ENCODE data around the gene SYT2.

SYT2 gene

GRCh38 chr1:202565890-202566602 lies 144.2 kb downstream of the SYT2 start:
- DNase-seq: no peak
- no peak for TF ChIP-seq CTCF (IDR thresholded peaks at IDR 0.05; ENCODE audit: low read depth, low read length)
- no peaks in the 10 kb centered on the region for H3K9me3 ChIP-seq (ENCODE audit: severe bottlenecking)
- H3K4me3 ChIP-seq (ENCODE audit: low read depth, low read length): no peak overlapping the region
- no peaks in the 10 kb centered on the region for H3K27me3 ChIP-seq (ENCODE audit: insufficient read depth, low read depth, severe bottlenecking)
- no peak overlapping the region for H3K27ac ChIP-seq
- H3K36me3 ChIP-seq: peaks cover 43% of the 10 kb centered on the region

- no peak overlapping the region for H3K4me3 ChIP-seq (ENCODE audit: low read depth, low read length)
- no peaks in the 10 kb centered on the region for H3K27me3 ChIP-seq (ENCODE audit: insufficient read depth, low read depth, severe bottlenecking)
- H3K36me3 ChIP-seq: peaks cover 37% of the 10 kb centered on the region
- TF ChIP-seq CTCF (IDR thresholded peaks at IDR 0.05; ENCODE audit: low read depth, low read length): no peak
- DNase-seq: no peak
- H3K9me3 ChIP-seq (ENCODE audit: severe bottlenecking): no peaks in the 10 kb centered on the region
- H3K27ac ChIP-seq: no peak overlapping the region
Observed at GRCh38 chr1:202564958-202565495, 145.2 kb downstream of the SYT2 start.

- H3K36me3 ChIP-seq: peaks cover 33% of the 10 kb centered on the region
- TF ChIP-seq CTCF (IDR thresholded peaks at IDR 0.05; ENCODE audit: low read depth, low read length): no peak
- H3K4me3 ChIP-seq (ENCODE audit: low read depth, low read length): no peak overlapping the region
- DNase-seq: no peak
- no peaks in the 10 kb centered on the region for H3K27me3 ChIP-seq (ENCODE audit: insufficient read depth, low read depth, severe bottlenecking)
- no peak overlapping the region for H3K27ac ChIP-seq
- H3K9me3 ChIP-seq (ENCODE audit: severe bottlenecking): no peaks in the 10 kb centered on the region
Observed at GRCh38 chr1:202563818-202564217, 146.4 kb downstream of the SYT2 start.

- no peak for DNase-seq
- Histone ChIP-seq H3K36me3 (peaks cover 27% of the 10 kb centered on the region), H3K9me3 (ENCODE audit: severe bottlenecking) (no peaks in the 10 kb centered on the region), H3K27ac (no peak overlapping the region), H3K4me3 (ENCODE audit: low read depth, low read length) (no peak overlapping the region), H3K27me3 (ENCODE audit: insufficient read depth, low read depth, severe bottlenecking) (no peaks in the 10 kb centered on the region)
- TF ChIP-seq CTCF (IDR thresholded peaks at IDR 0.05; ENCODE audit: low read depth, low read length): no peak
Observed at GRCh38 chr1:202562444-202563060, 147.7 kb downstream of the SYT2 start.

GRCh38 chr1:202561726-202562443 lies 148.4 kb downstream of the SYT2 start:
- no peaks in the 10 kb centered on the region for H3K27me3 ChIP-seq (ENCODE audit: insufficient read depth, low read depth, severe bottlenecking)
- H3K4me3 ChIP-seq (ENCODE audit: low read depth, low read length): no peak overlapping the region
- H3K9me3 ChIP-seq (ENCODE audit: severe bottlenecking): no peaks in the 10 kb centered on the region
- DNase-seq: no peak
- H3K36me3 ChIP-seq: peaks cover 24% of the 10 kb centered on the region
- no peak overlapping the region for H3K27ac ChIP-seq
- peak; percentile 59 for TF ChIP-seq CTCF (IDR thresholded peaks at IDR 0.05; ENCODE audit: low read depth, low read length)

All from WERI-Rb-1 (cell line).